Peyer's patch (tissue), 4 donors: Measurements from ENCODE around the gene PYGM.

ENCODE experiments used
- POLR2A ChIP-seq, 2 donors: fragments of 450-650 bp; IDR thresholded peaks; one replicate each; pipeline ENCODE4 v1.5.1; 2017; ENCODE audit warnings: antibody characterized with exemption in 2 of 2, mild to moderate bottlenecking in 2 of 2, moderate library complexity in 2 of 2
- TF ChIP-seq, protein P1 (sequence below), 6 experiments: fragments of 450-650 bp in 4 of 6; fragments of 200-600 bp in 2 of 6; sonication (generic) in 1 of 6; IDR thresholded peaks; one replicate each; pipeline ENCODE4 v1.5.1; 2017 to 2019; ENCODE audit warnings: antibody characterized with exemption in 6 of 6, mild to moderate bottlenecking in 3 of 6, moderate library complexity in 1 of 6

DNA sequence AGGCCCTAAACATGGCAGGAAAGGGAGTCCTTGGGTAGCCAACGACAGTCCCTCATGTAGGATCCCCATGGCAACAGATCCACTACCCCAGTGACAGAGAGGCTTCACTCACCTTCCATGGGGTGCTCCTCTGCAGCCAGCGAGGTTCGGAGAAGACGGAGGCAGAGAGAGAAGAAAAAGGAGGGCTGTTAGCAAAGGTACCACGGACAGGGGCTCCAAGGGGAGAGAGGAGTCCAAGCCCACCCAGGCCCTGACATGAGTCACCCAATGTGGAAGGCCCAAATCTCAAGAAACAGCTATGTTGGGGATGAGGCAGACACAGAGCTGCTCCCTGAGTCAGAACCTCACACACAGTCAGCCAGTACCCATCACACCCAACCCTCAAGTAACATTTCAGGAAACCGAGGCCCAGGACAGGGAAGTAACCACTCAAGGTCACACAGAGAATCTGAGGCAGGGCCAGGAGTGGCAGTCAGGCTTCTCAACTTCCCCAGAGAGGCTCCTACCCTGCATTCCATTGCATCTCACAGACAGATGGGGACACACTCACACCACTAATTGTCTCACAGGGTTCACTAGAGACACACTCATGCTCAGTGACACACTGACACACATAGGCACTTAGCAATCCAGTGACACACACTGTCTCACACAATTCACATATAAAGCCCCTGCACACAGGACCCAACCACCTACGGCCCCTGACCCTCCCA, 62.0 kb downstream of the PYGM start:
- TF ChIP-seq, protein P1, sequence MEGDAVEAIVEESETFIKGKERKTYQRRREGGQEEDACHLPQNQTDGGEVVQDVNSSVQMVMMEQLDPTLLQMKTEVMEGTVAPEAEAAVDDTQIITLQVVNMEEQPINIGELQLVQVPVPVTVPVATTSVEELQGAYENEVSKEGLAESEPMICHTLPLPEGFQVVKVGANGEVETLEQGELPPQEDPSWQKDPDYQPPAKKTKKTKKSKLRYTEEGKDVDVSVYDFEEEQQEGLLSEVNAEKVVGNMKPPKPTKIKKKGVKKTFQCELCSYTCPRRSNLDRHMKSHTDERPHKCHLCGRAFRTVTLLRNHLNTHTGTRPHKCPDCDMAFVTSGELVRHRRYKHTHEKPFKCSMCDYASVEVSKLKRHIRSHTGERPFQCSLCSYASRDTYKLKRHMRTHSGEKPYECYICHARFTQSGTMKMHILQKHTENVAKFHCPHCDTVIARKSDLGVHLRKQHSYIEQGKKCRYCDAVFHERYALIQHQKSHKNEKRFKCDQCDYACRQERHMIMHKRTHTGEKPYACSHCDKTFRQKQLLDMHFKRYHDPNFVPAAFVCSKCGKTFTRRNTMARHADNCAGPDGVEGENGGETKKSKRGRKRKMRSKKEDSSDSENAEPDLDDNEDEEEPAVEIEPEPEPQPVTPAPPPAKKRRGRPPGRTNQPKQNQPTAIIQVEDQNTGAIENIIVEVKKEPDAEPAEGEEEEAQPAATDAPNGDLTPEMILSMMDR (IDR thresholded peaks at IDR 0.05), result no peak
- no peak for TF ChIP-seq POLR2A (IDR thresholded peaks at IDR 0.05)
